Measurements from ENCODE around the gene ADAM19. TPM values are rescaled to one million over a fixed set of nuclear protein-coding genes. Genes with fewer than 3 reads are reported as not detected.
A peak's percentile ranks its signal among the peaks of the same experiment; 100 is the strongest.

Gene ADAM19
- total RNA-seq, 2 donors from 2014 or later: 1.3 to 1.6 TPM

DNA sequence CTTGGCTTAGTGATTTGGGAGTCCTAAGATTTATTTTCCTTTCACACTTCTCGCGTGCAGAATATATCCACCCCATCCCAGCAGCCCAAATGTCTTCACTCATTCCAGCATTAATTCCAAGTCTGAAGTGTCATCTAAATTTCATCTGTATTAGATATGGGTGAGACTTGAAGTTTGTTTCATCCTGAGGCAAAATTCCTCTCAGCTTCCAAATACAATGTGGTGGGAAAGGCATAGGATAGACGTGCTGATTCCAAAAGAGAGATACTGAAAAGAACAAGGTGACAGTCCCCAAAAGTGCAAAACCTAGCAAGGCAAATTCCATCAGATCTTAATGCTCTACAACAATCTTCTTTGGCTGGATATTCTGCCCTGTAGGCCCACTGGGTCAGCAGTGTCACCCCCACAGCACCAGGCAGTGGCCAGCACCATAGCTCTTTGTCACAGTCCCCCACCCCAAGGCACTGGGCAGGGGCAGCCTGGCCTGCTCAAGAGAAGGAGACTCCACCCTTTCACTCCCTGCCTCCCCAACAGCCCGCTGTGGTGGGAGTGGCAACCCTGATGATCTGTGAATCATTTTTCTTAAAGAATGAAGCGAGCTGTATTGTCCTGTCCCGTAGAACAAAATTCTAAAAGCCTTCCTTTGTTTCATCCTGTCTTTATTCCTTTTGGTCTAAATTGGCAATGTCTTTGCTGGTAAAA lies 2.7 kb upstream of the ADAM19 start:
- H3K27ac ChIP-seq: no peak overlapping the region
- no peaks in the 10 kb centered on the region for H3K9me3 ChIP-seq
- intact Hi-C loops (cut with DNase I): no loop called here
- no peak overlapping the region for H3K4me3 ChIP-seq
- no peak for DNase-seq
- 90 to 91% methylated on average over 6 of the region's 6 CpGs for WGBS, 2 donors
- H3K4me1 ChIP-seq: peaks cover 19% of the 10 kb centered on the region
- peaks cover 0 to 10% of the 10 kb centered on the region in 2 donors for H3K27me3 ChIP-seq
- H3K36me3 ChIP-seq (replicated peaks in 1 of 2; ENCODE audit: insufficient read depth in 1 of 2, low read depth in 2 of 2): no peaks in the 10 kb centered on the region
- TF ChIP-seq, protein P1, sequence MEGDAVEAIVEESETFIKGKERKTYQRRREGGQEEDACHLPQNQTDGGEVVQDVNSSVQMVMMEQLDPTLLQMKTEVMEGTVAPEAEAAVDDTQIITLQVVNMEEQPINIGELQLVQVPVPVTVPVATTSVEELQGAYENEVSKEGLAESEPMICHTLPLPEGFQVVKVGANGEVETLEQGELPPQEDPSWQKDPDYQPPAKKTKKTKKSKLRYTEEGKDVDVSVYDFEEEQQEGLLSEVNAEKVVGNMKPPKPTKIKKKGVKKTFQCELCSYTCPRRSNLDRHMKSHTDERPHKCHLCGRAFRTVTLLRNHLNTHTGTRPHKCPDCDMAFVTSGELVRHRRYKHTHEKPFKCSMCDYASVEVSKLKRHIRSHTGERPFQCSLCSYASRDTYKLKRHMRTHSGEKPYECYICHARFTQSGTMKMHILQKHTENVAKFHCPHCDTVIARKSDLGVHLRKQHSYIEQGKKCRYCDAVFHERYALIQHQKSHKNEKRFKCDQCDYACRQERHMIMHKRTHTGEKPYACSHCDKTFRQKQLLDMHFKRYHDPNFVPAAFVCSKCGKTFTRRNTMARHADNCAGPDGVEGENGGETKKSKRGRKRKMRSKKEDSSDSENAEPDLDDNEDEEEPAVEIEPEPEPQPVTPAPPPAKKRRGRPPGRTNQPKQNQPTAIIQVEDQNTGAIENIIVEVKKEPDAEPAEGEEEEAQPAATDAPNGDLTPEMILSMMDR (IDR thresholded peaks at IDR 0.05): no peak
- TF ChIP-seq POLR2A (IDR thresholded peaks at IDR 0.05): no peak
- ATAC-seq: no peak

DNA sequence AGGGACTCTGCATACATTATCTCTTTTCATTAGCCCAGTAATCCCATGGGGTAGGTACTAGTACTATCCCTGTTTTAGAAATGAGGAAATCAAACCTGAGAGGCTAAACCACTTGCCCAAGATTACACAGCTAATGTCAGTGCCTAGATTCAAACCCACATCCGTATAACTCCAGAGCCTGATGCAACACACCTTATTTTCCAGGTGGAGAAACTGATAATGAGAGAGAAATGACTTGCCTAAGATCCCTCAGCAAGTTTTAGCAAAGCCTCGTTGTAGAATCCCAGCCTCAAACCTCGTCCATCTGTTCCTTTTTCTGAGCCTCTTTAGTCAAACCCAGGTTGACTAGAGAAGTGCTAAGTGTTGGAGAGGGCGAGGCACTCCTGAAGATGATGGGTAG lies 1.1 kb upstream of the ADAM19 start:
- intact Hi-C loops (cut with DNase I): no loop called here
- peaks cover 19% of the 10 kb centered on the region for H3K4me1 ChIP-seq
- no peak for ATAC-seq
- no peak overlapping the region for H3K27ac ChIP-seq
- 70 to 79% methylated on average over 4 of the region's 4 CpGs for WGBS, 2 donors
- H3K36me3 ChIP-seq (replicated peaks in 1 of 2; ENCODE audit: insufficient read depth in 1 of 2, low read depth in 2 of 2): no peaks in the 10 kb centered on the region
- no peaks in the 10 kb centered on the region for H3K9me3 ChIP-seq
- no peak for DNase-seq
- TF ChIP-seq, protein P1 (IDR thresholded peaks at IDR 0.05): no peak
- no peak for TF ChIP-seq POLR2A (IDR thresholded peaks at IDR 0.05)
- H3K4me3 ChIP-seq: no peak overlapping the region
- H3K27me3 ChIP-seq: peaks cover 0 to 10% of the 10 kb centered on the region in 2 donors

GRCh38 chr5:157574456-157575380 lies 857 bp downstream of the ADAM19 start:
- 8 to 10% methylated on average over 47 to 61 of the region's 61 CpGs for WGBS, 2 donors
- H3K4me1 ChIP-seq: peaks cover 19% of the 10 kb centered on the region
- H3K36me3 ChIP-seq (replicated peaks in 1 of 2; ENCODE audit: insufficient read depth in 1 of 2, low read depth in 2 of 2): no peaks in the 10 kb centered on the region
- peak overlapping the region in 2 of 4 donors; percentile 1 to 43 for H3K27ac ChIP-seq
- DNase-seq (peak in 3 of 4 donors; percentile 8 to 16 (median 16)), ATAC-seq (peak; percentile 41)
- H3K27me3 ChIP-seq: peaks cover 0 to 10% of the 10 kb centered on the region in 2 donors
- intact Hi-C loops (cut with DNase I): no loop called here
- H3K9me3 ChIP-seq: no peaks in the 10 kb centered on the region
- TF ChIP-seq, protein P1 (IDR thresholded peaks at IDR 0.05): no peak
- TF ChIP-seq POLR2A (IDR thresholded peaks at IDR 0.05): no peak
- H3K4me3 ChIP-seq: peak overlapping the region in 1 of 2 donors; percentile 49

- intact Hi-C loops (cut with DNase I): no loop called here
- no peak overlapping the region for H3K27ac ChIP-seq
- TF ChIP-seq POLR2A (IDR thresholded peaks at IDR 0.05): no peak
- TF ChIP-seq, protein P1 (IDR thresholded peaks at IDR 0.05): no peak
- H3K27me3 ChIP-seq: peaks cover 0 to 10% of the 10 kb centered on the region in 2 donors
- peaks cover 19% of the 10 kb centered on the region for H3K4me1 ChIP-seq
- WGBS, 2 donors: 37 to 55% methylated on average over 6 of the region's 6 CpGs
- no peak for ATAC-seq
- H3K36me3 ChIP-seq (replicated peaks in 1 of 2; ENCODE audit: insufficient read depth in 1 of 2, low read depth in 2 of 2): no peaks in the 10 kb centered on the region
- peak in 1 of 4 donors; percentile 17 for DNase-seq
- H3K9me3 ChIP-seq: no peaks in the 10 kb centered on the region
- no peak overlapping the region for H3K4me3 ChIP-seq
Observed at GRCh38 chr5:157571357-157571827, 4.2 kb downstream of the ADAM19 start.

Measured in body of pancreas (tissue), 4 donors.